Measurements from ENCODE around the gene TSHZ2.
A peak's percentile ranks its signal among the peaks of the same experiment; 100 is the strongest.

The TSHZ2 gene

DNA sequence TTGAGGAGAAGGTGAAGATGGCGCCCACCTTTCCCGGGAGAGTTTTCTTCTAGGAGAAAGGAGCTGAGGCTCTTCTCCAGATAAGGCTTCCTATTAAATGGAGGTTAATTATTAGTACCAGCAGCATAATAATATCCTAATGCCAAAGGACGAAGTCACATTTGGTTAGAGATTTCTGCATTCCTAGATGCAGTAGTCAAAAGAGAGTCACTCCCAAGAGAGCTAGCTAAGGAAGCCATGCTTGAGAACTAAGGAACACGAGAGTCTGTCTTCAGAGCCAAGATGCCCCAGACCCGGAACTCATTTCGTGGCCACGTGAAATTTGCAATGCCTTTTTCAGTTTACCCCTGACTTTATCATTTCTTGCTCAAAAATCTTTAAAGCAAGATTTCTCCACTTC lies 132.7 kb downstream of the TSHZ2 start:
- peaks cover 50% of the 10 kb centered on the region for H3K4me1 ChIP-seq (ENCODE audit: insufficient read depth, low read length, severe bottlenecking)
- no peaks in the 10 kb centered on the region for H3K27me3 ChIP-seq (ENCODE audit: insufficient read depth, low read length)
- H3K9me3 ChIP-seq (ENCODE audit: low read length), result no peaks in the 10 kb centered on the region
- H3K4me3 ChIP-seq (ENCODE audit: low read depth, low read length, poor library complexity, severe bottlenecking), result no peak overlapping the region
- no peaks in the 10 kb centered on the region for H3K79me2 ChIP-seq (ENCODE audit: insufficient read depth, low read length)
- no peak overlapping the region for H3K9ac ChIP-seq (ENCODE audit: low read length)
- H3K4me2 ChIP-seq (ENCODE audit: low read length), result no peak overlapping the region
- H3F3A ChIP-seq (ENCODE audit: insufficient read depth, low read length), result no peaks in the 10 kb centered on the region
- no peaks in the 10 kb centered on the region for H4K20me1 ChIP-seq (ENCODE audit: insufficient read depth, low read length)
- H3K9me2 ChIP-seq (ENCODE audit: low read depth, low read length), result no peaks in the 10 kb centered on the region
- no peak overlapping the region for H2AFZ ChIP-seq (ENCODE audit: low read length)
- H3K27ac ChIP-seq (ENCODE audit: low read depth, low read length, poor library complexity, severe bottlenecking), result peak overlapping the region; percentile 89
- TF ChIP-seq EZH2 (IDR thresholded peaks at IDR 0.05; ENCODE audit: borderline replicate concordance, low read length), result no peak
- TF ChIP-seq, protein P1, sequence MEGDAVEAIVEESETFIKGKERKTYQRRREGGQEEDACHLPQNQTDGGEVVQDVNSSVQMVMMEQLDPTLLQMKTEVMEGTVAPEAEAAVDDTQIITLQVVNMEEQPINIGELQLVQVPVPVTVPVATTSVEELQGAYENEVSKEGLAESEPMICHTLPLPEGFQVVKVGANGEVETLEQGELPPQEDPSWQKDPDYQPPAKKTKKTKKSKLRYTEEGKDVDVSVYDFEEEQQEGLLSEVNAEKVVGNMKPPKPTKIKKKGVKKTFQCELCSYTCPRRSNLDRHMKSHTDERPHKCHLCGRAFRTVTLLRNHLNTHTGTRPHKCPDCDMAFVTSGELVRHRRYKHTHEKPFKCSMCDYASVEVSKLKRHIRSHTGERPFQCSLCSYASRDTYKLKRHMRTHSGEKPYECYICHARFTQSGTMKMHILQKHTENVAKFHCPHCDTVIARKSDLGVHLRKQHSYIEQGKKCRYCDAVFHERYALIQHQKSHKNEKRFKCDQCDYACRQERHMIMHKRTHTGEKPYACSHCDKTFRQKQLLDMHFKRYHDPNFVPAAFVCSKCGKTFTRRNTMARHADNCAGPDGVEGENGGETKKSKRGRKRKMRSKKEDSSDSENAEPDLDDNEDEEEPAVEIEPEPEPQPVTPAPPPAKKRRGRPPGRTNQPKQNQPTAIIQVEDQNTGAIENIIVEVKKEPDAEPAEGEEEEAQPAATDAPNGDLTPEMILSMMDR (IDR thresholded peaks at IDR 0.05; ENCODE audit: low read length), result no peak
- no peaks in the 10 kb centered on the region for H3K36me3 ChIP-seq (ENCODE audit: insufficient read depth, low read length)

DNA sequence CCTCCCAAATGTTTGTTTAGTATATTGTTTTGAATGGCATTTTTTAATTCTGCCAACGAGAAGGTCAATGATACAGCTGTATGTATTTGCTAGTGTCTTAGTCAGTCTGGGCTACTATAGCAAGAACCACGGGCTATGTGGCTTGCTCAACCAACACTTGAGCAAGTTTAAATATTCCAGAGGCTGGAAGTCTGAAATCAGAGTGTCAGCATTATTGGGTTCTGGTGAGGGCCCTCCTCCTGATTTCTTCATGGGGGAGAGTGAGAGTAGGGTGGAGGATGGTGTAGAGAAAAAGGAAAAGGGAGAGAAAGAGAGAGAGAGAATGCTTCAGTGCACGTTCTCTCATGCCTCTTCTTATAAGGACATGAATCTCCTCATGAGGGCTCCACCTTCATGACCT lies 144.6 kb downstream of the TSHZ2 start:
- peaks cover 15% of the 10 kb centered on the region for H3K4me1 ChIP-seq (ENCODE audit: insufficient read depth, low read length, severe bottlenecking)
- H3K9me2 ChIP-seq (ENCODE audit: low read depth, low read length), result no peaks in the 10 kb centered on the region
- H2AFZ ChIP-seq (ENCODE audit: low read length), result no peak overlapping the region
- no peak overlapping the region for H3K4me3 ChIP-seq (ENCODE audit: low read depth, low read length, poor library complexity, severe bottlenecking)
- H3K79me2 ChIP-seq (ENCODE audit: insufficient read depth, low read length), result no peaks in the 10 kb centered on the region
- no peak overlapping the region for H3K27ac ChIP-seq (ENCODE audit: low read depth, low read length, poor library complexity, severe bottlenecking)
- TF ChIP-seq, protein P1 (IDR thresholded peaks at IDR 0.05; ENCODE audit: low read length), result no peak
- TF ChIP-seq EZH2 (IDR thresholded peaks at IDR 0.05; ENCODE audit: borderline replicate concordance, low read length), result no peak
- no peak overlapping the region for H3K9ac ChIP-seq (ENCODE audit: low read length)
- no peaks in the 10 kb centered on the region; the same call in 1 of the 2 replicates for H3K9me3 ChIP-seq (ENCODE audit: low read length)
- H3K36me3 ChIP-seq (ENCODE audit: insufficient read depth, low read length), result no peaks in the 10 kb centered on the region
- H3F3A ChIP-seq (ENCODE audit: insufficient read depth, low read length), result no peaks in the 10 kb centered on the region
- H3K4me2 ChIP-seq (ENCODE audit: low read length), result no peak overlapping the region
- H3K27me3 ChIP-seq (ENCODE audit: insufficient read depth, low read length), result no peaks in the 10 kb centered on the region
- no peaks in the 10 kb centered on the region for H4K20me1 ChIP-seq (ENCODE audit: insufficient read depth, low read length)

DNA sequence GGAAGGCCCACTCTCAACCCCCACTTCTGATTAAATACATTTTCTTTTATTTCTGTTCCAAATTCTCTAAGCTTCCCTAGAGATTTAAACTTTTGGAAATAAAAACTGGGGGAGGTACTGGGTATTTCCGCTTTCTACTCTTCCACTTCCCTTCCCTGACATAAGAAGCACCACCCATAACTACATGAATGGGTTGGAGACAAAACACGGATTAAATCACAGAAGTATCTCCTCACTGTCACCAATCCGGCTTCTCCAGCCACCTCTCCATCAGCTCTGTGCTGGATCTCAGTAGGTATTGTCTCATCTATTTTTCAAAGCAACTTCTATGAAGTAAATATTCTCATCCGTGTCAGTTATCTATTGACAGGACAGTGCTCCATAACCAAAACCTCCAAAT lies 150.7 kb downstream of the TSHZ2 start:
- H3K4me2 ChIP-seq (ENCODE audit: low read length), result no peak overlapping the region
- H3K9ac ChIP-seq (ENCODE audit: low read length), result no peak overlapping the region
- H3K36me3 ChIP-seq (ENCODE audit: insufficient read depth, low read length), result no peaks in the 10 kb centered on the region
- H4K20me1 ChIP-seq (ENCODE audit: insufficient read depth, low read length), result no peaks in the 10 kb centered on the region
- peaks cover 30% of the 10 kb centered on the region for H3K4me1 ChIP-seq (ENCODE audit: insufficient read depth, low read length, severe bottlenecking)
- no peak overlapping the region for H3K4me3 ChIP-seq (ENCODE audit: low read depth, low read length, poor library complexity, severe bottlenecking)
- no peak overlapping the region; the same call in 1 of the 2 replicates for H2AFZ ChIP-seq (ENCODE audit: low read length)
- H3F3A ChIP-seq (ENCODE audit: insufficient read depth, low read length), result no peaks in the 10 kb centered on the region
- no peaks in the 10 kb centered on the region for H3K9me2 ChIP-seq (ENCODE audit: low read depth, low read length)
- no peak for TF ChIP-seq EZH2 (IDR thresholded peaks at IDR 0.05; ENCODE audit: borderline replicate concordance, low read length)
- TF ChIP-seq, protein P1 (IDR thresholded peaks at IDR 0.05; ENCODE audit: low read length), result no peak
- no peaks in the 10 kb centered on the region for H3K27me3 ChIP-seq (ENCODE audit: insufficient read depth, low read length)
- H3K27ac ChIP-seq (ENCODE audit: low read depth, low read length, poor library complexity, severe bottlenecking), result peak overlapping the region; percentile 40
- H3K79me2 ChIP-seq (ENCODE audit: insufficient read depth, low read length), result no peaks in the 10 kb centered on the region
- no peaks in the 10 kb centered on the region for H3K9me3 ChIP-seq (ENCODE audit: low read length)

All from OCI-LY1 (cell line).